ENCODE measurements around the gene MUS81.

MUS81 gene

DNA sequence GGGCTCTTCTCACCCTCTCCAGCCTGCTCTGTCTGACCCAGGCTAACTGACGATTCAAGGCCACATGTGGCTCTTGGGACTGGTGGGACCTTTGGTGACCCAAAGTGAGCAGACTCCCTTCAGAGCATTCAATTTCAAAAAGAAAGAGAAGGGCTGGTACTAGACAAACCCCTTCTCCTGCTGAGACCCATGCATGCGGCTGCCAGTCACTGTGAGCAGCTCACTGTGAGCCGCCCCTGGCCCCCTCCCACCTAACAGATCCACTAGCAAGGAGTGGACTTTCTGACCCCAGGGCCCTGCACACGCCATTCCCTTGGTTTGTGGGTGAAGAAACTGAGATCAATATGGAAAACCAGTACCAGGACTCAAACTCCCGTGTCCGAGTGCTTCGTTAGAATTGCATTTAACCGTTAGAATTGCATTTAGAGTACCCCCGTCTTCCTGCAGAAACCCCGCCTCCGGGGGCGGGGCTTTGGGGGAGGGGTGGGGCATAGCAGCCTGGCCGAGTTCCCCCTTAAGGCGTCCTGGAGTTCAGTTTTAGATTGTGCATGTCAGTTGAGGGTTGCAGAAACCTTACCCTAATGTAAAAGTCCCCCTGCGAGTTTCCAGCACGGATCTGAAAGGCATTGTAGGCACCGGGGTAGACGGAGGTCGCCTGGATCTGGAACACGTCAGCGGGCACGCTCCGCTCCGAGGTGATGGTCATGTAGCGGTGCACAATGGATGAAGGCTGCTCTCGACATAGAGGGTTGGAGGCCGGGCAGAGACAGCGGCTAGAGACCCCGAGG is 7.2 kb downstream of the MUS81 start:
- H3K4me3 ChIP-seq (ENCODE audit: low read depth, low read length) = no peak overlapping the region

DNA sequence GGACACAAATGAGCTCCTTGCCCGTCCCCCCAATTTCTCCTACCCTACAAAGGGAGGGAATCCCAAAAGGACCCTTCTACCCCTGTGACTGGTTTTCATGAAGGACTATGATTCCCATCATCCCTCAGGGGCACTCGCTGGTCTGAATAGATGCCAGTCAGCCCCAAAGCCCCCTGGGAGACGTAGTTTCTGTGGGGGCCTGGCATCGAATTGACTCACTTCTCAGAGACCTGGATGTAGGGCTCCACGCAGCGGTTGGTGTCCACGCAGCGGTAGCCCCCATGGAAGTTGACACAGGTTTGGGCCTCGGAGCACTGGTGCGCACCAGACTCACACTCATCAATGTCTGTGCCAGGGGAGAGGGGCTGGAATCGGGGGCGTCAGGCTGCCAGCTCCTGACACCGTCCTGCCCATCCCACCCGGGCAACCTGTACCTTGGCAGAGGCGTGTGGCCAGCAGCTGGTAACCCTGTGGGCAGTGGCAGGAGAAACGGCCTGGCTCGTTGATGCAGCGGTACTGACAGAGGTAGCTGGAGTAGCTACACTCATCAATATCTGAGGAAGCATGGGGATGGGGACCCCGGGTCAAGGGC is 7.9 kb downstream of the MUS81 start:
- no peak overlapping the region for H3K4me3 ChIP-seq (ENCODE audit: low read depth, low read length)
- TF ChIP-seq, protein P1, sequence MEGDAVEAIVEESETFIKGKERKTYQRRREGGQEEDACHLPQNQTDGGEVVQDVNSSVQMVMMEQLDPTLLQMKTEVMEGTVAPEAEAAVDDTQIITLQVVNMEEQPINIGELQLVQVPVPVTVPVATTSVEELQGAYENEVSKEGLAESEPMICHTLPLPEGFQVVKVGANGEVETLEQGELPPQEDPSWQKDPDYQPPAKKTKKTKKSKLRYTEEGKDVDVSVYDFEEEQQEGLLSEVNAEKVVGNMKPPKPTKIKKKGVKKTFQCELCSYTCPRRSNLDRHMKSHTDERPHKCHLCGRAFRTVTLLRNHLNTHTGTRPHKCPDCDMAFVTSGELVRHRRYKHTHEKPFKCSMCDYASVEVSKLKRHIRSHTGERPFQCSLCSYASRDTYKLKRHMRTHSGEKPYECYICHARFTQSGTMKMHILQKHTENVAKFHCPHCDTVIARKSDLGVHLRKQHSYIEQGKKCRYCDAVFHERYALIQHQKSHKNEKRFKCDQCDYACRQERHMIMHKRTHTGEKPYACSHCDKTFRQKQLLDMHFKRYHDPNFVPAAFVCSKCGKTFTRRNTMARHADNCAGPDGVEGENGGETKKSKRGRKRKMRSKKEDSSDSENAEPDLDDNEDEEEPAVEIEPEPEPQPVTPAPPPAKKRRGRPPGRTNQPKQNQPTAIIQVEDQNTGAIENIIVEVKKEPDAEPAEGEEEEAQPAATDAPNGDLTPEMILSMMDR (IDR thresholded peaks at IDR 0.05; ENCODE audit: borderline replicate concordance, insufficient read depth, low read depth, low read length) = no peak

More for the DNA sequence above, 7.2 kb downstream of the MUS81 start:
- TF ChIP-seq, protein P1 (IDR thresholded peaks at IDR 0.05; ENCODE audit: borderline replicate concordance, insufficient read depth, low read depth, low read length) = no peak

DNA sequence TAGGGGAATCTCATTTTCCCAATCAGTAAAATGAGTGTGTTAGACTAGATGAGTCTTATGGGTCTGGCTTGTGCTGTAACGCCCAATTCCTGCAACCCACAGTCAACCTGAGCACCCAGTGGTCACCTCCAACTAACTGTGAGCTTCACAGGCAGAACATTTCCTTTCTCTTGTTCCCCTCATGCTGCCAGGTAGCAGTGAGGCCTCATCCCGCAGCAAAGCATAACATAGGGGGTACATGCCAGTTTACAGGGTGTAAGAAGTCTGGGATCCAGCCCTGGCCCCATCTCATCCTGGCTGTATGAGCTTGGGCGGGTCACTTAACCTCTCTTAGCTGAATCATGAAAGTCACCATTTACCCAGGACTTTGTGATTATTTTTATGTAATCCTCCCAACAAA is 8.7 kb downstream of the MUS81 start:
- H3K4me3 ChIP-seq (ENCODE audit: low read depth, low read length) = no peak overlapping the region
- TF ChIP-seq, protein P1 (IDR thresholded peaks at IDR 0.05; ENCODE audit: borderline replicate concordance, insufficient read depth, low read depth, low read length) = no peak

DNA sequence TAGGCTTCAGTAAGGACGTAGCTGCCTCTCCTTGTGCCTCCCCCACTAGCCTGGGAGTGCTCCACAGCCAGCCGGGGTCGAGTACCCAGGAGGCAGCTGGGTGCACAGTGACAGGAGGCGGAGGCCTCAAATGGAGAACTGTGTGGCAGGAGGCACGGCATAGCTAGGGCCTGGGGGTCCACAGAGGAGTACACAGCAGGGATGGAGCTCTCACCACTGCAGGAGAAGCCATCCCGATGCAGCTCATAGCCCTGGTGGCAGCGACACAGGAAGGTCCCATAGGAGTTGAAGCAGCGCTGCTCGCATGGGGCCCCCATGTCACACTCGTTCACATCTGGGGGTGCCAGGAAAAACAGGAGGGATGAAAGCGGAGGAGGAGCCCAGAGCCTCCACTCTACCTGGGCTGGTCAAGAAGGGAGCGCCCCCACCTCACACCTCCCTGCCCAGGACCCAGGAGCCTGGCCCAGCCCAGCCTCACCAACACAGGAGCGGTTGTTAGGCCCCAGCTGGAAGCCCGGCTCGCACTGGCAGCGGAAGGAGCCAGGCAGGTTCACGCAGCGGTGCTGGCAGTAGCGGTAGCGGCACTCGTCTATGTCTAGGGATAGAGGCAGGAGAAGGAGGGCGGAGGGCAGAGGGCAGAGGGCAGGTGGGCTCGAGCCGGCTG is 9.5 kb downstream of the MUS81 start:
- H3K4me3 ChIP-seq (ENCODE audit: low read depth, low read length) = no peak overlapping the region
- TF ChIP-seq, protein P1 (IDR thresholded peaks at IDR 0.05; ENCODE audit: borderline replicate concordance, insufficient read depth, low read depth, low read length) = no peak

DNA sequence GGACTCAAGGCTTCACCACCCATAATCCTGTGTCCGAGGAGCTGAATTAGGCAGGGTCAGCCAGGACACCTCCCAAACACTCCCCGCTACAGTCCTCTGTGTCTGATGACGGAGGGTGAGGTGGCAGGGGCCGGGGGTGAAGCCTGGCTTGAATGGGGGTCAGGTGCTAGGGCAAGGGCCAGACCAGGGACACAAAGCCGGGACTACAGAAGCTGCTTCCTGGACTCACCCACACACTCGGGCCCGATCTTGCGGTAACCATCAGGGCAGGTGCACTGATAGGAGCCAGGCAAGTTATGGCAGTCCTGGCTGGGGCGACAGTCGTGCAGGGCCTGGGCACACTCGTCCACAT is 10.1 kb downstream of the MUS81 start:
- TF ChIP-seq, protein P1 (IDR thresholded peaks at IDR 0.05; ENCODE audit: borderline replicate concordance, insufficient read depth, low read depth, low read length) = no peak
- H3K4me3 ChIP-seq (ENCODE audit: low read depth, low read length) = no peak overlapping the region

DNA sequence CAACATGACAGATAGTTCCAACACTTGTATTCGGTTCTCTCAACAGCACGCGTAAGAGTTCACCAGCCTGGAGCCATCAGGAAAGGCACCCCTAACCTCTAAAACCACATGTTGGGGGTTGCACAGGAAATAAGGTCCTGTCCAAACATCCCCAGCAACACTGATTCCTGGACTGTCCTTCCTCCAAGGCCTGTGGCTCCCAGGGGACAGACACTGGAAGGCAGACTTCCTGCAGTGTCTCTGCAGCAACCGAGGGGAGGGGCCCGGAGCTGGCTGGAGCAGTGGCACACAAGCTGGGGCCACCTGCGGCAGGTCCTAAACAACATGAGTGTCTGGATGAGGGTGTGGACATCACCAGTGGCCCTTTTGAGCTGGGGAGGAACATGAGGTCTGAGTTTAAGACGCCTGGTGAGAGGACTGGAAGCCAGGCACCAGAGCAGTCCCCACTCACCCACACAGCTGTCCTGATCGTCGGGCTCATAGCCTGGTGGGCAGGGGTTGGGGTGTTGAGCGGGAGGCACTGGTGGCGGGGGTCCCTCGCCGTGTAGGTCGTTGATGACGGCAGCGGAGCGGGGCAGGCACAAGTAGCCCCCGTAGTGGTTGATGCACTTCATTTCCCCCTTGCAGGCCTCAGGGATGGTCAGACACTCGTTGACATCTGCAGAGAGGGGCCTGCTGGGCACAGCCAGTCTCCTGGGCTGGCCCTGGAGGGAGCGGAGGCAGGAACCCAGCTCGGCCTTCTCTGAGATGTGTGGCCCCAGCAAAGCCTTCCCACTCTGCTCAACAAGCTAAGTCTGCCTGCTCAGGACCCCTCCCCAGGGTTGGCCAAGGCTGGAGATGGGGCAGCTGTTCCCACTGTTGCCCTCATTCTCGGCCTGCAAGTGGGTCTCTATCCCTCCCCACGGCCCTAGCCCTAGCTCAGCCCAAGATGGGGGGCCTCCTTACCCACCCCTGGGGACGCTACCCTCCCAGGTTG is 10.8 kb downstream of the MUS81 start:
- TF ChIP-seq, protein P1 (IDR thresholded peaks at IDR 0.05; ENCODE audit: borderline replicate concordance, insufficient read depth, low read depth, low read length) = no peak
- no peak overlapping the region for H3K4me3 ChIP-seq (ENCODE audit: low read depth, low read length)

All from GM12875 (cell line).